Measurements from ENCODE around the gene ITPK1.

The ITPK1 gene

DNA sequence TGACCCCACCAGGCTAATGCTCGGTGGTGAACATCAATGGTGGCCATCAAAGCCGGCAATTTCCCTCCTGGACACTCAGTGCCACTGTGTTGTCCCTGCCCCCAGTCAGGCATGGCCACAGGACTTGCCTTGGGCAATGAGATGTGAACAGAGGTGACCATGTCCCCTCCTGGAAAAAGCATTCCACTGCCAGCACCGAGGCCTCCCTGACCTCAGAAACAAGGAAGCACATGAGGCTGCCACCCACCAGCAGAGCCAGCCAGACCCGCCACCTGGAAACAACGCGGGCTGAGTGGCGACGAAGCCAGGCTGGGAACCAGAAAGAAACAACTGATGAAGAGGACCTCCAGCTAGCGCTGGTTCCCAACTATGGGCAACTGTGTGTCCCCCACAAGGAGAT lies 31.8 kb downstream of the ITPK1 start:
- Histone ChIP-seq H3K79me2 (ENCODE audit: low read length) (peaks cover 22% of the 10 kb centered on the region; the same call in 1 of the 2 replicates), H3K9me2 (replicated peaks; ENCODE audit: insufficient read depth, low read length) (no peaks in the 10 kb centered on the region), H3K36me3 (replicated peaks; ENCODE audit: insufficient read depth, low read length) (no peaks in the 10 kb centered on the region), H4K20me1 (ENCODE audit: insufficient read depth, low read length) (no peaks in the 10 kb centered on the region), H3K9ac (ENCODE audit: low read length) (no peak overlapping the region), H3K4me1 (ENCODE audit: low read length) (peaks cover 22% of the 10 kb centered on the region), H2AFZ (ENCODE audit: low read length) (no peak overlapping the region), H3K4me2 (ENCODE audit: low read depth, low read length) (no peak overlapping the region), H3K27me3 (replicated peaks; ENCODE audit: insufficient read depth, low read length) (no peaks in the 10 kb centered on the region), H3K9me3 (replicated peaks; ENCODE audit: insufficient read depth, low read length) (no peaks in the 10 kb centered on the region), H3F3A (ENCODE audit: insufficient read depth, low read length) (peaks cover 11% of the 10 kb centered on the region; the same call in 1 of the 2 replicates), H3K4me3 (ENCODE audit: low read length) (no peak overlapping the region), H3K27ac (ENCODE audit: low read length) (no peak overlapping the region)
- no peak for DNase-seq
- TF ChIP-seq EZH2 (optimal IDR thresholded peaks at IDR 0.05; ENCODE audit: low read depth, low read length) (no peak), EZH2phosphoT487 (IDR thresholded peaks at IDR 0.05; ENCODE audit: low read length) (no peak)
- TF ChIP-seq, protein P1, sequence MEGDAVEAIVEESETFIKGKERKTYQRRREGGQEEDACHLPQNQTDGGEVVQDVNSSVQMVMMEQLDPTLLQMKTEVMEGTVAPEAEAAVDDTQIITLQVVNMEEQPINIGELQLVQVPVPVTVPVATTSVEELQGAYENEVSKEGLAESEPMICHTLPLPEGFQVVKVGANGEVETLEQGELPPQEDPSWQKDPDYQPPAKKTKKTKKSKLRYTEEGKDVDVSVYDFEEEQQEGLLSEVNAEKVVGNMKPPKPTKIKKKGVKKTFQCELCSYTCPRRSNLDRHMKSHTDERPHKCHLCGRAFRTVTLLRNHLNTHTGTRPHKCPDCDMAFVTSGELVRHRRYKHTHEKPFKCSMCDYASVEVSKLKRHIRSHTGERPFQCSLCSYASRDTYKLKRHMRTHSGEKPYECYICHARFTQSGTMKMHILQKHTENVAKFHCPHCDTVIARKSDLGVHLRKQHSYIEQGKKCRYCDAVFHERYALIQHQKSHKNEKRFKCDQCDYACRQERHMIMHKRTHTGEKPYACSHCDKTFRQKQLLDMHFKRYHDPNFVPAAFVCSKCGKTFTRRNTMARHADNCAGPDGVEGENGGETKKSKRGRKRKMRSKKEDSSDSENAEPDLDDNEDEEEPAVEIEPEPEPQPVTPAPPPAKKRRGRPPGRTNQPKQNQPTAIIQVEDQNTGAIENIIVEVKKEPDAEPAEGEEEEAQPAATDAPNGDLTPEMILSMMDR (IDR thresholded peaks at IDR 0.05; ENCODE audit: low read length) = no peak

DNA sequence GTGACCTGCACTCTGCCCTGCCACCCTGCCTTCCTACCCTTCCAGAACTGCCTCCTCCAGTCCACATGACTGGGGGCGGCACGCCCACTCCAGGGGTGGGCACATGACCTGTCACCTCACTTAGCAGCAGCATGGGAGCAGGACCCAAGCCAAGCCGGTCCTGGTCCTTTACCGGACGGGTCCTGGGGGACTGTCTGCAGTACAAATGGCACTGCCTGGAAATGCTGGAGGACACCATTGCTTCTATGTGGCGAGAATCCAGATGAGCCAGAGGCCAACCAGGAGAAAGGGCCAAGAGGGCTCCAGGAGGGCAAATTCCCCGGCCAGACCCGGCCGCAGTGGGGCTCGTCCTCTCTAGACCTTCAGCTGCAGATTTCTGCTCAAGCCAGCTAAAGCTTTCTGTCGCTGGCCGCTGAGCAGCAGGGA lies 33.1 kb downstream of the ITPK1 start:
- H2AFZ ChIP-seq (ENCODE audit: low read length) = no peak overlapping the region
- peaks cover 11% of the 10 kb centered on the region; the same call in 1 of the 2 replicates for H3F3A ChIP-seq (ENCODE audit: insufficient read depth, low read length)
- H4K20me1 ChIP-seq (ENCODE audit: insufficient read depth, low read length) = no peaks in the 10 kb centered on the region
- H3K27ac ChIP-seq (ENCODE audit: low read length) = no peak overlapping the region
- peaks cover 20% of the 10 kb centered on the region for H3K4me1 ChIP-seq (ENCODE audit: low read length)
- H3K79me2 ChIP-seq (ENCODE audit: low read length) = peaks cover 16% of the 10 kb centered on the region; the same call in 1 of the 2 replicates
- H3K9me3 ChIP-seq (replicated peaks; ENCODE audit: insufficient read depth, low read length) = no peaks in the 10 kb centered on the region
- H3K4me2 ChIP-seq (ENCODE audit: low read depth, low read length) = no peak overlapping the region
- no peaks in the 10 kb centered on the region for H3K9me2 ChIP-seq (replicated peaks; ENCODE audit: insufficient read depth, low read length)
- no peaks in the 10 kb centered on the region for H3K36me3 ChIP-seq (replicated peaks; ENCODE audit: insufficient read depth, low read length)
- H3K9ac ChIP-seq (ENCODE audit: low read length) = no peak overlapping the region
- TF ChIP-seq, protein P1 (IDR thresholded peaks at IDR 0.05; ENCODE audit: low read length) = no peak
- TF ChIP-seq EZH2 (optimal IDR thresholded peaks at IDR 0.05; ENCODE audit: low read depth, low read length) (no peak), EZH2phosphoT487 (IDR thresholded peaks at IDR 0.05; ENCODE audit: low read length) (no peak)
- no peaks in the 10 kb centered on the region for H3K27me3 ChIP-seq (replicated peaks; ENCODE audit: insufficient read depth, low read length)
- DNase-seq = no peak
- no peak overlapping the region for H3K4me3 ChIP-seq (ENCODE audit: low read length)

DNA sequence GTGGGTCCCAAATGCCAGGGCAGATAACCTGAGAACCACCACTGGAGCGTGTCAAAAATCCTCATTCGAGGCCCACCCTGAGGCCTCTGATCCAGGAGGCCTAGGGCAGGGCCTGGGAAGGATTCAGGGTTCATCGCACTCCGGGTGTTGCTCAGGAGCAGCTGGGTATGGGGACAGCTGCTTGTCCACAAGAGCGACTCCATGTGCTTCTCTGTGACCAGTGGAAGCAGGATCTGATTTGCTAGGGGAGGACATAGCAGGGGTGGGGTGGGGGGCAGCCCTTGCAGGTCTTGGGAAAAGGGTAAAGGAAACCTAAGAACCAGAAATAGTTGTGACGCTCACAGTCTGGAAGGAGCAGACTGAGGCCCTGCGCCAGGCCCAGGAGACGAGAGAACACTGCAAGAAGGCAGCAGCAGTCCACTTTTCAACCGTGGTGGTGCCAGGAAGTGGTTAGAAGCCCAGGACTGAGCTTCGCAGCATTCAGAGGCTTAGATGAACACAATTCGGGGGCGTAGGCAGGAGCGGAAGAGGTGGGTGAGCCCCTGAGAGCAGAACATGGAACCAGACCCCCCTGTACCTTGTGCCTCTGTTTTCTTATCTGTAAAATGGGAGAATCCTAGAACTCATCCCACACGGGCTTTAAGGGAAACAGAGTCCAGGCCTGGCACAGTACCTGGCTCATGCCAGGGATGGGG lies 33.7 kb downstream of the ITPK1 start:
- Histone ChIP-seq H3K9ac (ENCODE audit: low read length) (no peak overlapping the region), H3K9me3 (replicated peaks; ENCODE audit: insufficient read depth, low read length) (no peaks in the 10 kb centered on the region), H3K36me3 (replicated peaks; ENCODE audit: insufficient read depth, low read length) (no peaks in the 10 kb centered on the region), H3K79me2 (ENCODE audit: low read length) (peaks cover 14% of the 10 kb centered on the region; the same call in 1 of the 2 replicates), H3K4me2 (ENCODE audit: low read depth, low read length) (no peak overlapping the region), H3K4me3 (ENCODE audit: low read length) (no peak overlapping the region), H3K9me2 (replicated peaks; ENCODE audit: insufficient read depth, low read length) (no peaks in the 10 kb centered on the region), H3K27ac (ENCODE audit: low read length) (no peak overlapping the region), H2AFZ (ENCODE audit: low read length) (no peak overlapping the region), H3K27me3 (replicated peaks; ENCODE audit: insufficient read depth, low read length) (no peaks in the 10 kb centered on the region), H4K20me1 (ENCODE audit: insufficient read depth, low read length) (no peaks in the 10 kb centered on the region), H3K4me1 (ENCODE audit: low read length) (peaks cover 15% of the 10 kb centered on the region), H3F3A (ENCODE audit: insufficient read depth, low read length) (peaks cover 11% of the 10 kb centered on the region; the same call in 1 of the 2 replicates)
- DNase-seq = no peak
- TF ChIP-seq EZH2 (optimal IDR thresholded peaks at IDR 0.05; ENCODE audit: low read depth, low read length) = no peak
- TF ChIP-seq, protein P1 (IDR thresholded peaks at IDR 0.05; ENCODE audit: low read length) = no peak
- no peak for TF ChIP-seq EZH2phosphoT487 (IDR thresholded peaks at IDR 0.05; ENCODE audit: low read length)
